IMR-90 (cell line): Measurements from ENCODE around the gene SLC25A21. TPM values are rescaled to one million over a fixed set of nuclear protein-coding genes. Genes with fewer than 3 reads are reported as not detected.
A peak's percentile ranks its signal among the peaks of the same experiment; 100 is the strongest.

ENCODE experiments used
- ATAC-seq: fragments of 200-7000 bp; cut with Tn5 transposase; 2 replicates; pipeline ENCODE4 v1.9.1; 2020; ENCODE audit warnings: low read depth, mild to moderate bottlenecking, moderate library complexity
- BruUV-seq: library from RNA; stranded (reverse); fragments of 400-500 nt; replicated peaks from 2 replicates; lab custom pipeline; 2021; lab: Mats Ljungman, UMichigan
- CTCF ChIA-PET: fragments of 300-600 bp; formaldehyde crosslinking; extraction: SDS; loops from one replicate; lab custom pipeline; 2021; ENCODE audit warnings: antibody characterized with exemption; lab: Yijun Ruan, JAX
- POLR2A ChIA-PET: fragments of 300-600 bp; sonication (Branson Sonifier 250); formaldehyde crosslinking; loops from one replicate; lab custom pipeline; 2022; ENCODE audit warnings: antibody characterized with exemption; ENCODE audit not compliant: unreplicated experiment; lab: Charles Lee
- DNase-seq: peaks from one replicate; pipeline ENCODE4 v3.0.0; 2013
- H2AFZ ChIP-seq: replicated peaks from 2 replicates; pipeline ENCODE3; 2013; ENCODE audit warnings: low read length, mild to moderate bottlenecking; ENCODE audit not compliant: poor library complexity
- H2AK5ac ChIP-seq: 2 replicates; pipeline ENCODE4 v1.6.1; 2013; ENCODE audit warnings: low read depth, low read length, inconsistent platforms
- H2AK9ac ChIP-seq: replicated peaks from 2 replicates; pipeline ENCODE3; 2013; ENCODE audit warnings: mild to moderate bottlenecking, low read depth, low read length, moderate library complexity; ENCODE audit not compliant: poor library complexity
- H2BK120ac ChIP-seq: 2 replicates; pipeline ENCODE4 v1.6.1; 2013; ENCODE audit warnings: low read depth, low read length, inconsistent platforms
- H2BK15ac ChIP-seq: 3 replicates; pipeline ENCODE4 v1.6.1; 2013; ENCODE audit warnings: low read depth, low read length, inconsistent platforms
- H2BK20ac ChIP-seq: 2 replicates; pipeline ENCODE4 v1.6.1; 2013; ENCODE audit warnings: low read depth, mild to moderate bottlenecking, inconsistent platforms, low read length, moderate library complexity
- H2BK5ac ChIP-seq: 2 replicates; pipeline ENCODE4 v1.6.1; 2013; ENCODE audit warnings: mild to moderate bottlenecking, low read depth, low read length, inconsistent platforms; ENCODE audit not compliant: poor library complexity, severe bottlenecking
- H3K14ac ChIP-seq: replicated peaks from 2 replicates; pipeline ENCODE4 v1.6.1; 2013; ENCODE audit warnings: low read depth, low read length, inconsistent platforms
- H3K18ac ChIP-seq: 2 replicates; pipeline ENCODE4 v1.6.1; 2013; ENCODE audit warnings: low read depth, low read length, control low read depth
- H3K23ac ChIP-seq: 2 replicates; pipeline ENCODE4 v1.6.1; 2013; ENCODE audit warnings: low read depth, low read length, inconsistent platforms
- H3K27ac ChIP-seq: 2 replicates; pipeline ENCODE4 v1.5.1; 2013; ENCODE audit warnings: mild to moderate bottlenecking, control low read depth, low read length; ENCODE audit not compliant: insufficient read depth
- H3K27me3 ChIP-seq: 2 replicates; pipeline ENCODE4 v1.6.1; 2013; ENCODE audit warnings: low read length; ENCODE audit not compliant: control insufficient read depth, insufficient read depth
- H3K36me3 ChIP-seq: 2 replicates; pipeline ENCODE4 v1.6.1; 2013; ENCODE audit warnings: low read length, mixed read lengths; ENCODE audit not compliant: control insufficient read depth, insufficient read depth
- H3K4ac ChIP-seq: 2 replicates; pipeline ENCODE4 v1.6.1; 2013; ENCODE audit warnings: low read depth, low read length, inconsistent platforms
- H3K4me1 ChIP-seq: 2 replicates; pipeline ENCODE4 v1.6.1; 2013; ENCODE audit warnings: low read length, mixed read lengths; ENCODE audit not compliant: control insufficient read depth, insufficient read depth
- H3K4me2 ChIP-seq: 2 replicates; pipeline ENCODE4 v1.6.1; 2013; ENCODE audit warnings: low read depth, mild to moderate bottlenecking, control low read depth, low read length, moderate library complexity
- H3K4me3 ChIP-seq: 2 replicates; pipeline ENCODE4 v1.5.1; 2013; ENCODE audit warnings: low read depth, mild to moderate bottlenecking, control low read depth, low read length, moderate library complexity; ENCODE audit not compliant: insufficient read depth
- H3K56ac ChIP-seq: 2 replicates; pipeline ENCODE4 v1.6.1; 2013; ENCODE audit warnings: low read length, inconsistent platforms; ENCODE audit not compliant: insufficient read depth; ENCODE audit errors: extremely low read depth
- H3K79me1 ChIP-seq, 2 experiments: 2 replicates each; pipeline ENCODE4 v1.6.1; 2013; ENCODE audit warnings: low read length in 2 of 2, inconsistent platforms in 1 of 2, low read depth in 1 of 2
- H3K9ac ChIP-seq: 2 replicates; pipeline ENCODE4 v1.6.1; 2013; ENCODE audit warnings: low read depth, low read length, control low read depth
- H3K9me1 ChIP-seq: 2 replicates; pipeline ENCODE4 v1.6.1; 2013; ENCODE audit warnings: low read length, inconsistent platforms; ENCODE audit not compliant: insufficient read depth
- H3K9me3 ChIP-seq: 2 replicates; pipeline ENCODE4 v1.6.1; 2013; ENCODE audit warnings: low read length; ENCODE audit not compliant: control insufficient read depth, insufficient read depth
- H4K20me1 ChIP-seq: 2 replicates; pipeline ENCODE4 v1.6.1; 2013; ENCODE audit warnings: low read length, inconsistent platforms; ENCODE audit not compliant: insufficient read depth
- H4K5ac ChIP-seq: 2 replicates; pipeline ENCODE4 v1.6.1; 2013; ENCODE audit warnings: mild to moderate bottlenecking, low read depth, low read length, control low read depth
- H4K8ac ChIP-seq, 2 experiments: 2 replicates each; pipeline ENCODE4 v1.6.1; 2013; ENCODE audit warnings: low read depth in 2 of 2, low read length in 2 of 2, control low read depth in 1 of 2, inconsistent platforms in 1 of 2
- H4K91ac ChIP-seq: 2 replicates; pipeline ENCODE4 v1.6.1; 2013; ENCODE audit warnings: low read depth, low read length, inconsistent platforms; ENCODE audit not compliant: insufficient read depth
- BHLHE40 ChIP-seq: fragments of 150-350 bp; IDR thresholded peaks from 2 replicates; pipeline ENCODE4 v1.6.1; 2016; ENCODE audit warnings: mild to moderate bottlenecking, low read depth, low read length
- CEBPB ChIP-seq: IDR thresholded peaks from 2 replicates; pipeline ENCODE4 v1.6.1; 2012; ENCODE audit warnings: low read depth, low read length, improper control_type of control experiment
- CHD1 ChIP-seq: IDR thresholded peaks from 2 replicates; pipeline ENCODE4 v1.6.1; 2012; ENCODE audit warnings: low read depth, low read length, improper control_type of control experiment
- FOS ChIP-seq: fragments of 150-350 bp; IDR thresholded peaks from 2 replicates; pipeline ENCODE4 v1.6.1; 2016; ENCODE audit warnings: low read depth, low read length
- MAFK ChIP-seq: IDR thresholded peaks from 2 replicates; pipeline ENCODE4 v1.6.1; 2012; ENCODE audit warnings: low read depth, low read length, improper control_type of control experiment
- MAZ ChIP-seq: IDR thresholded peaks from 2 replicates; pipeline ENCODE4 v1.6.1; 2012; ENCODE audit warnings: low read depth, mild to moderate bottlenecking, low read length, improper control_type of control experiment, moderate library complexity, borderline replicate concordance
- NFE2L2 ChIP-seq: fragments of 150-350 bp; IDR thresholded peaks from 2 replicates; pipeline ENCODE4 v1.6.1; 2016; ENCODE audit warnings: low read depth, mild to moderate bottlenecking, low read length
- POLR2A ChIP-seq: IDR thresholded peaks from 2 replicates; pipeline ENCODE4 v1.6.1; 2012; ENCODE audit warnings: mild to moderate bottlenecking, low read depth, low read length
- RAD21 ChIP-seq: IDR thresholded peaks from 2 replicates; pipeline ENCODE4 v1.6.1; 2012; ENCODE audit warnings: low read length, improper control_type of control experiment
- RFX5 ChIP-seq: IDR thresholded peaks from 2 replicates; pipeline ENCODE4 v1.8.0; 2012; ENCODE audit warnings: low read depth, mild to moderate bottlenecking, low read length, moderate library complexity
- SMC3 ChIP-seq: fragments of 150-350 bp; IDR thresholded peaks from 2 replicates; pipeline ENCODE4 v1.6.1; 2016; ENCODE audit warnings: low read depth, mild to moderate bottlenecking, antibody characterized with exemption, low read length, moderate library complexity
- WGBS, 2 experiments: methylation state at CpG; one replicate each; pipeline versions ENCODE4 v1.1.5 to v1.1.7; 2013; ENCODE audit warnings: missing lambda C conversion rate in 2 of 2; ENCODE audit not compliant: insufficient read length in 1 of 2; ENCODE audit errors: extremely low coverage in 2 of 2; 5-methylcytosine and 5-hydroxymethylcytosine counted together
- dilution Hi-C: fragments of 300-500 bp; cut with HindIII; formaldehyde crosslinking; loops from one replicate; pipeline ENCODE4 v1.14.3; 2018; ENCODE audit warnings: low sequenced_read_pairs; ENCODE audit not compliant: unreplicated experiment
- in situ Hi-C: fragments of 300-500 bp; cut with MboI; formaldehyde crosslinking; loops from 3 replicates; pipeline ENCODE4 v1.14.3; 2019; ENCODE audit warnings: low sequenced_read_pairs, inconsistent platforms, mixed read lengths
- intact Hi-C: fragments of 100-400 bp; cut with micrococcal nuclease; formaldehyde crosslinking; loops from 2 replicates; pipeline ENCODE4 v1.10.0; 2022
- polyA plus RNA-seq, 3 experiments: library from polyadenylated mRNA; depleted of rRNA; stranded (reverse); fragments of >200 nt; gene quantifications; 2 replicates each; pipeline ENCODE4 v1.2.3, GENCODE V29; 2012; ENCODE audit warnings: low replicate concordance in 1 of 3
- total RNA-seq: library from RNA; depleted of rRNA; stranded (reverse); fragments of >200 nt; gene quantifications from 2 replicates; pipeline ENCODE4 v1.2.3, GENCODE V29; 2012
- TF ChIP-seq, protein P1 (sequence below): fragments of 150-350 bp; IDR thresholded peaks from 2 replicates; pipeline ENCODE4 v1.6.1; 2017; ENCODE audit warnings: mild to moderate bottlenecking, antibody characterized with exemption, low read length, low read depth
- TF ChIP-seq, protein P2 (sequence below): conservative IDR thresholded peaks from 2 replicates; pipeline ENCODE4 v1.5.1; 2012; ENCODE audit warnings: mild to moderate bottlenecking, low read depth, low read length, improper control_type of control experiment
- TF ChIP-seq, protein P3 (sequence below): fragments of 150-350 bp; IDR thresholded peaks from 2 replicates; pipeline ENCODE4 v1.6.1; 2016; ENCODE audit warnings: low read depth, mild to moderate bottlenecking, low read length, moderate library complexity, borderline replicate concordance

Gene SLC25A21
- total and polyA plus RNA-seq, 2 of the 4 experiments (the other 2 are of a cell fraction), result 0.62 to 0.90 TPM

DNA sequence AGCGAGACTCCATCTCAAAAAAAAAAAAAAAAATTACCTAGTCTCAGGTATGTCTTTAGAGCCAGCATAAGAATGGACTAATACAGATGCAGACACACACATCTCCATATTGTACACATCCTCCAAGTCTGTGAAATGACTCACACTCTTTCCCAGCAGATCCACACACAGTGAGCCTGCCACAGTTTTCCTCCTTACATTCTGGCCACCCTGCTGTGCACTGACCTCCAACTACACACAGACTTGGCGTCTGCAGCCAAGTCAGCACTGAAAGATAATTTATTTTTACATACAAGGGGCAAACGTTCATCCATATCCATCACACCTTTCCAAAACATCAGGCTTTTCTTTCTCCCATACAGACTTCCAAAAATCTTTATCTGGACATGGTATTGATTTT lies 115.9 kb downstream of the SLC25A21 start:
- H3K4ac ChIP-seq, result no peak overlapping the region
- no peak overlapping the region for H3K56ac ChIP-seq
- H3K79me1 ChIP-seq, result no peaks in the 10 kb centered on the region
- no peaks in the 10 kb centered on the region for H3K9me1 ChIP-seq
- H2BK120ac ChIP-seq, result no peak overlapping the region
- H4K8ac ChIP-seq, result 0 out of 4 replicates have a peak overlapping the region, but pooled peaks of 1 of the 2 experiments have one; percentile 6
- no peaks in the 10 kb centered on the region for H3K36me3 ChIP-seq
- peak overlapping the region; percentile 44; the same call in 1 of the 2 replicates for H3K4me2 ChIP-seq
- no peak overlapping the region for H2AFZ ChIP-seq
- H3K9me3 ChIP-seq, result no peaks in the 10 kb centered on the region
- no peak overlapping the region for H3K18ac ChIP-seq
- no peak overlapping the region for H4K91ac ChIP-seq
- no peak overlapping the region for H3K27ac ChIP-seq
- 0% methylated on average over 1 of the region's 3 CpGs; no CpG with 5 or more reads in 1 of the 2 experiments for WGBS, 2 experiments
- ChIA-PET CTCF (no interaction called here), POLR2A (no interaction called here)
- in situ Hi-C loops, result no loop called here
- no peak overlapping the region for H2AK5ac ChIP-seq
- no peaks in the 10 kb centered on the region for H3K27me3 ChIP-seq
- peak; percentile 93 for ATAC-seq
- no peak overlapping the region for H2BK20ac ChIP-seq
- H3K4me1 ChIP-seq, result no peaks in the 10 kb centered on the region
- no peak overlapping the region for H2BK15ac ChIP-seq
- intact Hi-C loops, result no loop called here
- no peak overlapping the region for H4K5ac ChIP-seq
- no peak overlapping the region for H3K9ac ChIP-seq
- no TSS peak for BruUV-seq
- TF ChIP-seq BHLHE40, result no peak
- TF ChIP-seq CHD1, result no peak
- no peak for TF ChIP-seq RAD21
- TF ChIP-seq, protein P1, sequence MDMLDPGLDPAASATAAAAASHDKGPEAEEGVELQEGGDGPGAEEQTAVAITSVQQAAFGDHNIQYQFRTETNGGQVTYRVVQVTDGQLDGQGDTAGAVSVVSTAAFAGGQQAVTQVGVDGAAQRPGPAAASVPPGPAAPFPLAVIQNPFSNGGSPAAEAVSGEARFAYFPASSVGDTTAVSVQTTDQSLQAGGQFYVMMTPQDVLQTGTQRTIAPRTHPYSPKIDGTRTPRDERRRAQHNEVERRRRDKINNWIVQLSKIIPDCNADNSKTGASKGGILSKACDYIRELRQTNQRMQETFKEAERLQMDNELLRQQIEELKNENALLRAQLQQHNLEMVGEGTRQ, result no peak
- TF ChIP-seq RFX5, result no peak
- no peak for TF ChIP-seq SMC3
- TF ChIP-seq, protein P2, sequence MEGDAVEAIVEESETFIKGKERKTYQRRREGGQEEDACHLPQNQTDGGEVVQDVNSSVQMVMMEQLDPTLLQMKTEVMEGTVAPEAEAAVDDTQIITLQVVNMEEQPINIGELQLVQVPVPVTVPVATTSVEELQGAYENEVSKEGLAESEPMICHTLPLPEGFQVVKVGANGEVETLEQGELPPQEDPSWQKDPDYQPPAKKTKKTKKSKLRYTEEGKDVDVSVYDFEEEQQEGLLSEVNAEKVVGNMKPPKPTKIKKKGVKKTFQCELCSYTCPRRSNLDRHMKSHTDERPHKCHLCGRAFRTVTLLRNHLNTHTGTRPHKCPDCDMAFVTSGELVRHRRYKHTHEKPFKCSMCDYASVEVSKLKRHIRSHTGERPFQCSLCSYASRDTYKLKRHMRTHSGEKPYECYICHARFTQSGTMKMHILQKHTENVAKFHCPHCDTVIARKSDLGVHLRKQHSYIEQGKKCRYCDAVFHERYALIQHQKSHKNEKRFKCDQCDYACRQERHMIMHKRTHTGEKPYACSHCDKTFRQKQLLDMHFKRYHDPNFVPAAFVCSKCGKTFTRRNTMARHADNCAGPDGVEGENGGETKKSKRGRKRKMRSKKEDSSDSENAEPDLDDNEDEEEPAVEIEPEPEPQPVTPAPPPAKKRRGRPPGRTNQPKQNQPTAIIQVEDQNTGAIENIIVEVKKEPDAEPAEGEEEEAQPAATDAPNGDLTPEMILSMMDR, result no peak
- no peak for TF ChIP-seq CEBPB
- no peak for TF ChIP-seq FOS
- no peak for TF ChIP-seq POLR2A
- no peak for TF ChIP-seq MAZ
- no peak for TF ChIP-seq MAFK
- no peak for TF ChIP-seq NFE2L2
- TF ChIP-seq, protein P3, sequence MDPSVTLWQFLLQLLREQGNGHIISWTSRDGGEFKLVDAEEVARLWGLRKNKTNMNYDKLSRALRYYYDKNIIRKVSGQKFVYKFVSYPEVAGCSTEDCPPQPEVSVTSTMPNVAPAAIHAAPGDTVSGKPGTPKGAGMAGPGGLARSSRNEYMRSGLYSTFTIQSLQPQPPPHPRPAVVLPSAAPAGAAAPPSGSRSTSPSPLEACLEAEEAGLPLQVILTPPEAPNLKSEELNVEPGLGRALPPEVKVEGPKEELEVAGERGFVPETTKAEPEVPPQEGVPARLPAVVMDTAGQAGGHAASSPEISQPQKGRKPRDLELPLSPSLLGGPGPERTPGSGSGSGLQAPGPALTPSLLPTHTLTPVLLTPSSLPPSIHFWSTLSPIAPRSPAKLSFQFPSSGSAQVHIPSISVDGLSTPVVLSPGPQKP, result no peak
- dilution Hi-C loops, result no loop called here
- no peak overlapping the region for H3K4me3 ChIP-seq
- DNase-seq, result peak; percentile 71
- no peaks in the 10 kb centered on the region for H4K20me1 ChIP-seq
- peak overlapping the region; percentile 59 for H2BK5ac ChIP-seq
- H3K14ac ChIP-seq, result no peak overlapping the region
- no peak overlapping the region for H2AK9ac ChIP-seq
- no peak overlapping the region for H3K23ac ChIP-seq
